H1 (cell line): ENCODE measurements around the gene RHBDD2. TPM values are rescaled to one million over a fixed set of nuclear protein-coding genes. Genes with fewer than 3 reads are reported as not detected.

Experiments used
- CHD7 ChIP-seq: fragments of 300-600 bp; sonication (generic); IDR thresholded peaks from 2 replicates; pipeline ENCODE4 v1.7.1; 2012; ENCODE audit warnings: low read length, moderate library complexity, mild to moderate bottlenecking, inconsistent platforms; ENCODE audit not compliant: insufficient replicate concordance
- GABPA ChIP-seq: IDR thresholded peaks from 2 replicates; pipeline ENCODE4 v1.6.1; 2011; ENCODE audit warnings: mild to moderate bottlenecking, low read length, moderate library complexity, borderline replicate concordance; ENCODE audit not compliant: insufficient read depth
- JUN ChIP-seq: IDR thresholded peaks from 2 replicates; pipeline ENCODE4 v1.6.1; 2011; ENCODE audit warnings: low read depth, mild to moderate bottlenecking, improper control_type of control experiment, low read length
- RFX5 ChIP-seq: IDR thresholded peaks from 2 replicates; pipeline ENCODE4 v1.6.1; 2011; ENCODE audit warnings: low read depth, low read length, improper control_type of control experiment, borderline replicate concordance
- RXRA ChIP-seq: IDR thresholded peaks from 2 replicates; pipeline ENCODE4 v1.6.1; 2011; ENCODE audit warnings: low read depth, mild to moderate bottlenecking, low read length, moderate library complexity; ENCODE audit not compliant: insufficient read depth
- SRF ChIP-seq: IDR thresholded peaks from 2 replicates; pipeline ENCODE4 v1.6.1; 2011; ENCODE audit warnings: mild to moderate bottlenecking, low read depth, low read length, moderate library complexity
- USF2 ChIP-seq: IDR thresholded peaks from 2 replicates; pipeline ENCODE4 v1.6.1; 2011; ENCODE audit warnings: low read length, improper control_type of control experiment
- polyA plus RNA-seq, 7 experiments: library from polyadenylated mRNA; depleted of rRNA in 3 of 7; stranded (reverse) in 5 of 7; unstranded in 2 of 7; fragments of >200 nt in 5 of 7; fragments of 200-250 nt in 2 of 7; gene quantifications; 1 replicate in 5 of 7; 2 replicates in 1 of 7; 4 replicates in 1 of 7; pipeline versions ENCODE4 v1.2.1 to v1.2.3, GENCODE V29; 2011 to 2013; ENCODE audit warnings: missing spikeins in 2 of 7, mixed read lengths in 2 of 7
- total RNA-seq: library from RNA; stranded (reverse); fragmentation: NEBNext Ultra II Directional; extraction: Animal tissue kit (Norgen Biotek cat#: 25700); gene quantifications from 2 replicates; pipeline ENCODE4 v1.2.1, GENCODE V29; 2021

Gene RHBDD2
- total and polyA plus RNA-seq, 2 of the 8 experiments (the other 6 are each of a cell fraction or from before 2014, with no cell fraction given) = 28.3 to 65.5 TPM

DNA sequence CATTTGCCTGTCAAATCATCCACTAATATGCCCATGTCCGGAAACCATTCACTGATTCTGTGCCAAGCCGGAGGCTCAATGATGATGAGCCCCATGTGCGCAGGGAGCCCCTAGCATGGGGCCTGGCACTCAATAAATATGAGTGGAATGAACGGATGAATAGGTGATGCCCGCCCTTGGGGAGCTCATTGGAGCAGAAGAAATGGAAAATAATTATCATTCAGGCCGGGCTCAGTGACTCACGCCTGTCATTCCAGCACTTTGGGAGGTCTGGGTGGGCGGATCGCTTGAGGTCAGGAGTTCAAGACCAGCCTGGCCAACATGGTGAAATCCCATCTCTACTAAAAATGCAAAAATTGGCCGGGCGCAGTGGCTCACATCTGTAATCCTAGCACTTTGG lies 11.0 kb downstream of the RHBDD2 start (continued):
- TF ChIP-seq CHD7 (no peak), SRF (no peak), RXRA (no peak), USF2 (no peak), GABPA (no peak), RFX5 (no peak), JUN (no peak)
